Esophagus muscularis mucosa (tissue), 4 donors: ENCODE measurements around the gene IGLL5. TPM values are rescaled to one million over a fixed set of nuclear protein-coding genes. Genes with fewer than 3 reads are reported as not detected.
"Not testable (repeated sequence)": the region's sequence is repeated elsewhere in the genome, so short reads cannot be mapped to it uniquely, and the experiment has no call there.

Experiments used
- DNase-seq: peaks from one replicate; pipeline ENCODE4 v3.0.0-alpha.2; 2017; ENCODE audit errors: extremely low spot score
- H3K27ac ChIP-seq, 4 donors: fragments of 200-600 bp; sonication (generic); replicated peaks in 1 of 4; 1 replicate in 3 of 4; 2 replicates in 1 of 4; pipeline ENCODE4 v1.5.1; 2016 to 2019; ENCODE audit warnings: mild to moderate bottlenecking in 1 of 4
- H3K27me3 ChIP-seq, 4 donors: fragments of 200-600 bp; sonication (generic); one replicate each; pipeline versions ENCODE4 v1.5.1 to v1.6.0; 2016 to 2019
- H3K36me3 ChIP-seq, 4 donors: fragments of 200-600 bp; sonication (generic); one replicate each; pipeline ENCODE4 v1.5.1; 2016 to 2019
- H3K4me1 ChIP-seq, 4 donors: fragments of 200-600 bp; sonication (generic); one replicate each; pipeline ENCODE4 v1.5.1; 2016 to 2019
- H3K4me3 ChIP-seq, 4 donors: fragments of 200-600 bp; sonication (generic); 1 replicate in 2 of 4; 2 replicates in 2 of 4; pipeline ENCODE4 v1.5.1; 2016 to 2019; ENCODE audit warnings: mild to moderate bottlenecking in 4 of 4, moderate library complexity in 1 of 4
- H3K9me3 ChIP-seq, 4 donors: fragments of 200-600 bp; sonication (generic); 1 replicate in 3 of 4; 2 replicates in 1 of 4; pipeline ENCODE4 v1.5.1; 2016 to 2019
- EP300 ChIP-seq: sonication (generic); formaldehyde crosslinking; IDR thresholded peaks from one replicate; pipeline ENCODE4 v1.6.1; 2017; ENCODE audit warnings: antibody characterized with exemption
- POLR2A ChIP-seq: fragments of 450-650 bp; IDR thresholded peaks from one replicate; pipeline ENCODE4 v1.6.1; 2017; ENCODE audit warnings: antibody characterized with exemption, moderate library complexity, mild to moderate bottlenecking, low read depth
- POLR2AphosphoS5 ChIP-seq, 2 donors: sonication (generic); formaldehyde crosslinking; IDR thresholded peaks; one replicate each; pipeline ENCODE4 v1.6.1; 2017; ENCODE audit warnings: antibody characterized with exemption in 2 of 2
- WGBS: methylation state at CpG from one replicate; pipeline ENCODE4 v1.1.5; 2018; 5-methylcytosine and 5-hydroxymethylcytosine counted together
- intact Hi-C: fragments of 100-400 bp; cut with DNase I; formaldehyde crosslinking; loops from one replicate; pipeline ENCODE4 v1.15.1; 2023
- total RNA-seq, 4 donors: library from RNA; depleted of rRNA; stranded (reverse); fragments of >200 nt; gene quantifications; one replicate each; pipeline versions ENCODE4 v1.1.0 to v1.2.1, GENCODE V29; 2016
- TF ChIP-seq, protein P1 (sequence below), 3 experiments: fragments of 200-600 bp in 2 of 3; fragments of 450-650 bp in 1 of 3; sonication (generic) in 2 of 3; IDR thresholded peaks; one replicate each; pipeline ENCODE4 v1.5.1; 2017 to 2019; ENCODE audit warnings: antibody characterized with exemption in 3 of 3, mild to moderate bottlenecking in 2 of 3, moderate library complexity in 1 of 3

The IGLL5 gene
- total RNA-seq, 4 donors from 2014 or later: 0.39 to 1.3 (median 0.80) TPM; not detected in 1

DNA sequence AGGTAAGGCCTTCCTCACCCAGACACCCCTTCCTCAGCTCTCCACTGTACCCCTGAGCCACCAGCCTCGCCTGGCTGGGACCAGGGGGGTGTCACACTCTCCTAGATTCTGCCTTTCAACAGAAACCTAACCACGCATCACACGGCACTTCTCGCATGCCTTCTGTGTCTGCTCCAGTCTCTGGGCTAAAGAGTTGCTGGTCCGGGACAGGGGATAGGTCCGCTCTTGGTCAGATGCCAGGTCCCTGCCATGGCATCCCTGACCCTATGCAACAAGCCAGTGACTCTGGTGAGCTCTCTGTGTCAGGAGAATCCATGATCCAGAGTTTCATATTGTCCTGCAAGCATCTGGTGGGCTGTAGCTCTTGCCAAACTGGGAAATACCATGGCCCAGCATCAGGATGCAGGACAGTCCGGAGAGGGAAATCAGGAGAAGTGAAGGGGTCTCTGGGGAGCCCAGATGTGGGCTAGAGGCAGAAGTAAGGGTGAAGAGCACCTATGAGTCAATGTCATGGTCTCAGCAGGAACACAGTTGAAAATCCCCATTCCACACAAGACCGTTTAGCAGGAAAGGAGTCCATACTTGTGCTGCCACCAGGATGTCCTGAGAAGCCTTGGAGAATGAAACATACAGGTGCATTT lies 14.1 kb downstream of the IGLL5 start:
- Histone ChIP-seq H3K27ac (no peak overlapping the region), H3K9me3 (no peaks in the 10 kb centered on the region), H3K27me3 (peaks cover 0 to 3% (median 0%) of the 10 kb centered on the region in 4 donors), H3K36me3 (no peaks in the 10 kb centered on the region), H3K4me1 (no peaks in the 10 kb centered on the region), H3K4me3 (no peak overlapping the region)
- TF ChIP-seq POLR2AphosphoS5 (IDR thresholded peaks at IDR 0.05): no peak
- no peak for TF ChIP-seq EP300
- TF ChIP-seq, protein P1, sequence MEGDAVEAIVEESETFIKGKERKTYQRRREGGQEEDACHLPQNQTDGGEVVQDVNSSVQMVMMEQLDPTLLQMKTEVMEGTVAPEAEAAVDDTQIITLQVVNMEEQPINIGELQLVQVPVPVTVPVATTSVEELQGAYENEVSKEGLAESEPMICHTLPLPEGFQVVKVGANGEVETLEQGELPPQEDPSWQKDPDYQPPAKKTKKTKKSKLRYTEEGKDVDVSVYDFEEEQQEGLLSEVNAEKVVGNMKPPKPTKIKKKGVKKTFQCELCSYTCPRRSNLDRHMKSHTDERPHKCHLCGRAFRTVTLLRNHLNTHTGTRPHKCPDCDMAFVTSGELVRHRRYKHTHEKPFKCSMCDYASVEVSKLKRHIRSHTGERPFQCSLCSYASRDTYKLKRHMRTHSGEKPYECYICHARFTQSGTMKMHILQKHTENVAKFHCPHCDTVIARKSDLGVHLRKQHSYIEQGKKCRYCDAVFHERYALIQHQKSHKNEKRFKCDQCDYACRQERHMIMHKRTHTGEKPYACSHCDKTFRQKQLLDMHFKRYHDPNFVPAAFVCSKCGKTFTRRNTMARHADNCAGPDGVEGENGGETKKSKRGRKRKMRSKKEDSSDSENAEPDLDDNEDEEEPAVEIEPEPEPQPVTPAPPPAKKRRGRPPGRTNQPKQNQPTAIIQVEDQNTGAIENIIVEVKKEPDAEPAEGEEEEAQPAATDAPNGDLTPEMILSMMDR (IDR thresholded peaks at IDR 0.05): no peak
- no peak for TF ChIP-seq POLR2A
- intact Hi-C loops: no loop called here
- no peak for DNase-seq
- 87% methylated on average over 8 of the region's 8 CpGs for WGBS

- no peak for DNase-seq
- no peaks in the 10 kb centered on the region for H3K4me1 ChIP-seq
- no peaks in the 10 kb centered on the region for H3K36me3 ChIP-seq
- no peak overlapping the region for H3K4me3 ChIP-seq
- no peaks in the 10 kb centered on the region for H3K9me3 ChIP-seq
- peaks cover 0 to 3% (median 0%) of the 10 kb centered on the region in 4 donors for H3K27me3 ChIP-seq
- TF ChIP-seq POLR2A (no peak), POLR2AphosphoS5 (IDR thresholded peaks at IDR 0.05) (no peak), EP300 (no peak)
- TF ChIP-seq, protein P1 (IDR thresholded peaks at IDR 0.05): no peak
- no peak overlapping the region for H3K27ac ChIP-seq
- 75% methylated on average over 9 of the region's 9 CpGs for WGBS
- intact Hi-C loops: no loop called here
Measured at GRCh38 chr22:22902247-22903001, 14.8 kb downstream of the IGLL5 start.

- Histone ChIP-seq H3K27ac (no peak overlapping the region), H3K36me3 (no peaks in the 10 kb centered on the region), H3K27me3 (peaks cover 0 to 3% (median 0%) of the 10 kb centered on the region in 4 donors), H3K4me1 (no peaks in the 10 kb centered on the region), H3K9me3 (no peaks in the 10 kb centered on the region), H3K4me3 (no peak overlapping the region)
- 33% methylated on average over 2 of the region's 2 CpGs for WGBS
- intact Hi-C loops: no loop called here
- peak; percentile 94 for DNase-seq
- TF ChIP-seq, protein P1 (IDR thresholded peaks at IDR 0.05): no peak
- no peak for TF ChIP-seq POLR2AphosphoS5 (IDR thresholded peaks at IDR 0.05)
- TF ChIP-seq POLR2A: no peak
- TF ChIP-seq EP300: no peak
Measured at GRCh38 chr22:22903355-22903777, 15.8 kb downstream of the IGLL5 start.

- H3K27me3 ChIP-seq, H3K27ac ChIP-seq, H3K9me3 ChIP-seq, H3K4me1 ChIP-seq, DNase-seq, intact Hi-C loops, H3K36me3 ChIP-seq, H3K4me3 ChIP-seq: not testable (repeated sequence)
- WGBS: 78% methylated on average over 1 of the region's 1 CpG
Measured at GRCh38 chr22:22903781-22904192, 16.2 kb downstream of the IGLL5 start.

- intact Hi-C loops, H3K27me3 ChIP-seq, H3K9me3 ChIP-seq, H3K27ac ChIP-seq, H3K36me3 ChIP-seq, DNase-seq, H3K4me3 ChIP-seq, H3K4me1 ChIP-seq: not testable (repeated sequence)
- 95% methylated on average over 5 of the region's 5 CpGs for WGBS
Measured at GRCh38 chr22:22904736-22905135, 17.1 kb downstream of the IGLL5 start.

DNA sequence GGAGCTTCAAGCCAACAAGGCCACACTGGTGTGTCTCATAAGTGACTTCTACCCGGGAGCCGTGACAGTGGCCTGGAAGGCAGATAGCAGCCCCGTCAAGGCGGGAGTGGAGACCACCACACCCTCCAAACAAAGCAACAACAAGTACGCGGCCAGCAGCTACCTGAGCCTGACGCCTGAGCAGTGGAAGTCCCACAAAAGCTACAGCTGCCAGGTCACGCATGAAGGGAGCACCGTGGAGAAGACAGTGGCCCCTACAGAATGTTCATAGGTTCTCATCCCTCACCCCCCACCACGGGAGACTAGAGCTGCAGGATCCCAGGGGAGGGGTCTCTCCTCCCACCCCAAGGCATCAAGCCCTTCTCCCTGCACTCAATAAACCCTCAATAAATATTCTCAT lies 18.8 kb downstream of the IGLL5 start:
- WGBS: 81% methylated on average over 3 of the region's 10 CpGs
- H3K4me3 ChIP-seq, H3K9me3 ChIP-seq, intact Hi-C loops, DNase-seq, H3K36me3 ChIP-seq, H3K27ac ChIP-seq, H3K4me1 ChIP-seq, H3K27me3 ChIP-seq: not testable (repeated sequence)
